Ishikawa (cell line): ENCODE data around the gene ST8SIA1.

Source experiments
- CREB1 ChIP-seq: IDR thresholded peaks from 2 replicates; pipeline ENCODE4 v1.6.1; 2012; ENCODE audit warnings: low read depth
- EGR1 ChIP-seq: IDR thresholded peaks from 2 replicates; pipeline ENCODE4 v1.6.1; 2012
- NFIC ChIP-seq: IDR thresholded peaks from 2 replicates; pipeline ENCODE4 v1.6.1; 2012
- RAD21 ChIP-seq: IDR thresholded peaks from 2 replicates; pipeline ENCODE4 v1.6.1; 2012; ENCODE audit warnings: low read depth
- TEAD4 ChIP-seq: IDR thresholded peaks from 2 replicates; pipeline ENCODE4 v1.6.1; 2012
- USF1 ChIP-seq: IDR thresholded peaks from 2 replicates; pipeline ENCODE4 v1.6.1; 2012

- no peak for TF ChIP-seq TEAD4
- TF ChIP-seq CREB1 = no peak
- TF ChIP-seq RAD21 = no peak
- TF ChIP-seq USF1 = no peak
- no peak for TF ChIP-seq NFIC
- no peak for TF ChIP-seq EGR1
Observed at GRCh38 chr12:22206111-22206728, 128.3 kb downstream of the ST8SIA1 start.
